H1 (cell line): ENCODE data around the gene CDC42. TPM values are rescaled to one million over a fixed set of nuclear protein-coding genes. Genes with fewer than 3 reads are reported as not detected.

ENCODE experiments used
- CTCF ChIA-PET: fragments of 300-600 bp; sonication (Branson Sonifier 250); formaldehyde crosslinking; loops from one replicate; lab custom pipeline; 2021; ENCODE audit not compliant: partially characterized antibody; lab: Charles Lee
- POLR2A ChIA-PET: fragments of 300-600 bp; sonication (Branson Sonifier 250); formaldehyde crosslinking; loops from one replicate; lab custom pipeline; 2021; ENCODE audit warnings: inconsistent platforms; ENCODE audit not compliant: partially characterized antibody; lab: Charles Lee
- DNase-seq, 2 experiments: peaks; one replicate each; pipeline versions ENCODE4 v3.0.0 to v3.0.0-alpha.2; 2010 to 2022; ENCODE audit warnings: low spot score in 2 of 2, low read depth in 1 of 2, mixed read lengths in 1 of 2
- FAIRE-seq: peaks from 2 replicates; lab custom pipeline; 2011; peaks lifted over from hg19 to GRCh38; lab: Jason Lieb, UNC
- H2AFZ ChIP-seq: 2 replicates; pipeline ENCODE4 v1.8.1; 2012; ENCODE audit warnings: low read length, inconsistent platforms
- H2AK5ac ChIP-seq: 2 replicates; pipeline ENCODE4 v1.6.1; 2013; ENCODE audit warnings: low read depth, low read length
- H2BK120ac ChIP-seq: replicated peaks from 2 replicates; pipeline ENCODE3; 2013; ENCODE audit warnings: low read depth, low read length, inconsistent platforms
- H2BK12ac ChIP-seq: 2 replicates; pipeline ENCODE4 v1.6.1; 2013; ENCODE audit warnings: low read depth, low read length
- H2BK15ac ChIP-seq: 2 replicates; pipeline ENCODE4 v1.6.1; 2013; ENCODE audit warnings: low read length
- H2BK20ac ChIP-seq: 2 replicates; pipeline ENCODE4 v1.6.1; 2013; ENCODE audit warnings: low read length
- H2BK5ac ChIP-seq: 2 replicates; pipeline ENCODE4 v1.6.1; 2013; ENCODE audit warnings: low read depth, low read length
- H3K14ac ChIP-seq: 2 replicates; pipeline ENCODE4 v1.6.1; 2013; ENCODE audit warnings: inconsistent platforms; ENCODE audit not compliant: insufficient read length
- H3K18ac ChIP-seq: 2 replicates; pipeline ENCODE4 v1.6.1; 2013; ENCODE audit warnings: low read length; ENCODE audit errors: extremely low read depth
- H3K23ac ChIP-seq: 2 replicates; pipeline ENCODE4 v1.6.1; 2013; ENCODE audit warnings: inconsistent platforms; ENCODE audit not compliant: insufficient read length
- H3K23me2 ChIP-seq: 2 replicates; pipeline ENCODE4 v1.6.1; 2013; ENCODE audit warnings: low read depth, low read length
- H3K27ac ChIP-seq: 2 replicates; pipeline ENCODE4 v1.6.1; 2011; ENCODE audit warnings: low read depth, low read length, inconsistent platforms
- H3K27me3 ChIP-seq, 4 experiments: replicated peaks in 1 of 4; 1 replicate in 1 of 4; 2 replicates in 3 of 4; pipeline versions ENCODE4 v1.6.1 to v1.8.1; 2011 to 2013; ENCODE audit warnings: low read length in 3 of 4, mild to moderate bottlenecking in 3 of 4, inconsistent platforms in 2 of 4, mixed read lengths in 2 of 4, moderate library complexity in 1 of 4; ENCODE audit not compliant: control insufficient read depth in 3 of 4, insufficient read depth in 3 of 4; ENCODE audit errors: extremely low read depth in 1 of 4
- H3K36me3 ChIP-seq, 4 experiments: 2 replicates each; pipeline versions ENCODE4 v1.6.1 to v1.8.1; 2011 to 2013; ENCODE audit warnings: mild to moderate bottlenecking in 4 of 4, low read length in 3 of 4, moderate library complexity in 2 of 4, control low read depth in 1 of 4, inconsistent platforms in 1 of 4; ENCODE audit not compliant: insufficient read depth in 4 of 4, control insufficient read depth in 2 of 4
- H3K4ac ChIP-seq: replicated peaks from 2 replicates; pipeline ENCODE3; 2013; ENCODE audit warnings: low read length, low read depth, mixed read lengths, inconsistent platforms; ENCODE audit not compliant: insufficient read length
- H3K4me1 ChIP-seq, 4 experiments: replicated peaks in 1 of 4; 1 replicate in 1 of 4; 2 replicates in 3 of 4; pipeline versions ENCODE4 v1.6.1 to v1.8.1; 2011 to 2013; ENCODE audit warnings: low read length in 3 of 4, inconsistent platforms in 2 of 4, mixed read lengths in 1 of 4; ENCODE audit not compliant: insufficient read depth in 4 of 4, control insufficient read depth in 3 of 4
- H3K4me2 ChIP-seq, 2 experiments: 2 replicates each; pipeline versions ENCODE4 v1.6.1 to v1.8.1; 2011 to 2013; ENCODE audit warnings: low read depth in 2 of 2, low read length in 2 of 2, control low read depth in 1 of 2, inconsistent platforms in 1 of 2, mild to moderate bottlenecking in 1 of 2; ENCODE audit not compliant: insufficient read depth in 1 of 2
- H3K4me3 ChIP-seq, 4 experiments: fragments of 200-600, 300-600 bp in 1 of 4; sonication (generic), shearing (Covaris generic), sonication (Bioruptor Twin) in 1 of 4; 2 replicates each; pipeline versions ENCODE4 v1.5.1 to v1.8.1; 2011 to 2016; ENCODE audit warnings: low read length in 4 of 4, low read depth in 3 of 4, control low read depth in 2 of 4, inconsistent platforms in 2 of 4, mild to moderate bottlenecking in 2 of 4, mixed read lengths in 1 of 4, moderate library complexity in 1 of 4; ENCODE audit not compliant: insufficient read depth in 2 of 4; ENCODE audit errors: extremely low read depth in 1 of 4
- H3K56ac ChIP-seq: replicated peaks from 2 replicates; pipeline ENCODE3; 2013; ENCODE audit warnings: low read depth, mild to moderate bottlenecking, mixed read lengths, low read length, inconsistent platforms; ENCODE audit not compliant: insufficient read length
- H3K79me1 ChIP-seq: 2 replicates; pipeline ENCODE4 v1.6.1; 2013; ENCODE audit warnings: low read depth, low read length, control low read depth
- H3K79me2 ChIP-seq, 2 experiments: 2 replicates each; pipeline versions ENCODE4 v1.6.1 to v1.8.1; 2012 to 2013; ENCODE audit warnings: low read length in 2 of 2, mild to moderate bottlenecking in 2 of 2, inconsistent platforms in 1 of 2; ENCODE audit not compliant: insufficient read depth in 2 of 2, control insufficient read depth in 1 of 2
- H3K9ac ChIP-seq, 4 experiments: replicated peaks in 1 of 4; 1 replicate in 1 of 4; 2 replicates in 3 of 4; pipeline versions ENCODE4 v1.6.1 to v1.8.1; 2011 to 2013; ENCODE audit warnings: low read depth in 3 of 4, low read length in 3 of 4, control low read depth in 2 of 4, mild to moderate bottlenecking in 2 of 4, moderate library complexity in 2 of 4, inconsistent platforms in 1 of 4; ENCODE audit errors: extremely low read depth in 1 of 4
- H3K9me3 ChIP-seq, 2 experiments: 2 replicates each; pipeline versions ENCODE4 v1.6.1 to v1.8.1; 2012 to 2013; ENCODE audit warnings: mild to moderate bottlenecking in 2 of 2, moderate library complexity in 2 of 2, control low read depth in 1 of 2, inconsistent platforms in 1 of 2, low read depth in 1 of 2, low read length in 1 of 2, mixed read lengths in 1 of 2; ENCODE audit not compliant: insufficient read depth in 2 of 2
- H4K20me1 ChIP-seq, 2 experiments: replicated peaks in 1 of 2; 2 replicates each; pipeline versions ENCODE3 to v1.8.1; 2011 to 2013; ENCODE audit warnings: inconsistent platforms in 2 of 2, low read length in 2 of 2, mild to moderate bottlenecking in 1 of 2; ENCODE audit not compliant: insufficient read depth in 2 of 2, control insufficient read depth in 1 of 2
- H4K5ac ChIP-seq: 2 replicates; pipeline ENCODE4 v1.6.1; 2013; ENCODE audit warnings: low read length, low read depth, mixed read lengths, inconsistent platforms; ENCODE audit not compliant: insufficient read length
- H4K8ac ChIP-seq: 2 replicates; pipeline ENCODE4 v1.8.0; 2013; ENCODE audit warnings: mild to moderate bottlenecking, moderate library complexity, low read length, inconsistent platforms; ENCODE audit not compliant: insufficient read depth; ENCODE audit errors: extremely low read depth
- H4K91ac ChIP-seq: replicated peaks from 2 replicates; pipeline ENCODE3; 2013; ENCODE audit warnings: low read length, mixed read lengths, inconsistent platforms; ENCODE audit not compliant: insufficient read length
- BRCA1 ChIP-seq: IDR thresholded peaks from 2 replicates; pipeline ENCODE4 v1.6.1; 2012; ENCODE audit warnings: low read depth, low read length, improper control_type of control experiment
- CEBPB ChIP-seq: IDR thresholded peaks from 2 replicates; pipeline ENCODE4 v1.6.1; 2012; ENCODE audit warnings: low read depth, low read length
- CREB1 ChIP-seq: IDR thresholded peaks from 2 replicates; pipeline ENCODE4 v1.6.1; 2012; ENCODE audit warnings: inconsistent platforms
- CTCF ChIP-seq, 3 experiments: IDR thresholded peaks; 1 replicate in 2 of 3; 2 replicates in 1 of 3; pipeline versions ENCODE4 v1.5.1 to v1.6.1; 2011; ENCODE audit warnings: low read length in 3 of 3, mild to moderate bottlenecking in 3 of 3, inconsistent platforms in 2 of 3, low read depth in 1 of 3, moderate library complexity in 1 of 3; ENCODE audit not compliant: insufficient read depth in 1 of 3; ENCODE audit errors: control extremely low read depth in 1 of 3
- KDM5A ChIP-seq: fragments of 200-600 bp; IDR thresholded peaks from 2 replicates; pipeline ENCODE4 v1.7.1; 2012; ENCODE audit warnings: mild to moderate bottlenecking, low read length, inconsistent platforms, mixed read lengths
- NANOG ChIP-seq: IDR thresholded peaks from 2 replicates; pipeline ENCODE4 v1.6.1; 2011; ENCODE audit warnings: low read length, low read depth, mild to moderate bottlenecking, inconsistent platforms; ENCODE audit not compliant: insufficient read depth, poor library complexity, severe bottlenecking
- POLR2A ChIP-seq, 2 experiments: IDR thresholded peaks; 1 replicate in 1 of 2; 2 replicates in 1 of 2; pipeline ENCODE4 v1.6.1; 2011; ENCODE audit warnings: low read depth in 2 of 2, low read length in 2 of 2, mild to moderate bottlenecking in 2 of 2; ENCODE audit errors: control extremely low read depth in 1 of 2
- RBBP5 ChIP-seq: IDR thresholded peaks from 2 replicates; pipeline ENCODE4 v1.7.1; 2012; ENCODE audit warnings: low read depth, mild to moderate bottlenecking, inconsistent platforms, low read length, moderate library complexity, borderline replicate concordance
- RNF2 ChIP-seq: fragments of 200-900, 300-1000 bp; sonication (generic); IDR thresholded peaks from 2 replicates; pipeline ENCODE4 v1.7.1; 2016; ENCODE audit warnings: borderline replicate concordance, low read depth, mild to moderate bottlenecking, antibody characterized with exemption, low read length; ENCODE audit not compliant: poor library complexity, severe bottlenecking; ENCODE audit errors: missing control alignments
- YY1 ChIP-seq: IDR thresholded peaks from 2 replicates; pipeline ENCODE4 v1.6.1; 2011; ENCODE audit warnings: low read depth, mild to moderate bottlenecking, low read length
- WGBS, 2 experiments: shearing (Covaris generic) in 1 of 2; methylation state at CpG; one replicate each; pipeline versions ENCODE4 v1.1.6 to v1.1.7; 2013 to 2015; ENCODE audit warnings: low lambda C conversion rate in 2 of 2, mixed read lengths in 2 of 2, inconsistent platforms in 1 of 2, low coverage in 1 of 2, missing lambda C conversion rate in 1 of 2; ENCODE audit not compliant: insufficient replicate concordance in 2 of 2, insufficient coverage in 1 of 2, insufficient read length in 1 of 2; ENCODE audit errors: extremely low coverage in 1 of 2, missing lambda C conversion rate in 1 of 2; 5-methylcytosine and 5-hydroxymethylcytosine counted together
- polyA plus RNA-seq, 7 experiments: library from polyadenylated mRNA; depleted of rRNA in 3 of 7; stranded (reverse) in 5 of 7; unstranded in 2 of 7; fragments of >200 nt in 5 of 7; fragments of 200-250 nt in 2 of 7; gene quantifications; 1 replicate in 5 of 7; 2 replicates in 1 of 7; 4 replicates in 1 of 7; pipeline versions ENCODE4 v1.2.1 to v1.2.3, GENCODE V29; 2011 to 2013; ENCODE audit warnings: missing spikeins in 2 of 7, mixed read lengths in 2 of 7
- total RNA-seq: library from RNA; stranded (reverse); fragmentation: NEBNext Ultra II Directional; extraction: Animal tissue kit (Norgen Biotek cat#: 25700); gene quantifications from 2 replicates; pipeline ENCODE4 v1.2.1, GENCODE V29; 2021

The CDC42 gene
- total and polyA plus RNA-seq, 2 of the 8 experiments (the other 6 are each of a cell fraction or from before 2014, with no cell fraction given) = 110 to 179 TPM

- Histone ChIP-seq H2AK5ac (no peak overlapping the region), H4K5ac (no peak overlapping the region), H2AFZ (no peak overlapping the region), H4K20me1 (peaks cover 0 to 2% of the 10 kb centered on the region in 2 experiments), H3K9me3 (no peaks in the 10 kb centered on the region), H3K4ac (no peak overlapping the region), H2BK120ac (no peak overlapping the region), H3K27ac (no peak overlapping the region), H3K79me2 (no peaks in the 10 kb centered on the region), H3K79me1 (0 out of 2 replicates have a peak, but pooled peaks cover 3% of the 10 kb centered on the region), H4K8ac (no peak overlapping the region), H3K14ac (no peak overlapping the region), H2BK20ac (no peak overlapping the region), H3K4me3 (no peak overlapping the region), H2BK15ac (no peak overlapping the region), H3K4me2 (no peak overlapping the region), H3K27me3 (no peaks in the 10 kb centered on the region), H3K36me3 (peaks cover 0 to 13% (median 5%) of the 10 kb centered on the region in 4 experiments; a peak in 3 of 8 replicates), H3K56ac (no peak overlapping the region), H3K9ac (no peak overlapping the region), H3K18ac (no peak overlapping the region), H4K91ac (no peak overlapping the region), H3K4me1 (no peaks in the 10 kb centered on the region), H3K23ac (no peak overlapping the region), H3K23me2 (no peaks in the 10 kb centered on the region), H2BK5ac (no peak overlapping the region), H2BK12ac (no peak overlapping the region)
- TF ChIP-seq CEBPB (no peak), BRCA1 (no peak), POLR2A (IDR thresholded peaks at IDR 0.05; ENCODE audit: control extremely low read depth in 1 of 2, low read depth in 2 of 2, low read length in 2 of 2) (no peak), YY1 (no peak), NANOG (no peak), RBBP5 (no peak), RNF2 (no peak), CTCF (IDR thresholded peaks at IDR 0.05; ENCODE audit: control extremely low read depth in 1 of 3, insufficient read depth in 1 of 3, low read depth in 1 of 3, low read length in 3 of 3) (no peak), CREB1 (no peak), KDM5A (no peak)
- POLR2A ChIA-PET = interaction anchor here (1.0 kb wide), 1 partner anchor 47 kb away, joined by 3 read pairs; the partner anchor contains the start of gene CDC42
- no peak for DNase-seq
- CTCF ChIA-PET = interaction anchor here (0.7 to 2.1 kb wide), 7 partner anchors 9 to 316 kb away, joined by 3 to 6 read pairs (median 3); no protein-coding TSS in a partner anchor
- FAIRE-seq = no peak
- 98% methylated on average over 3 of the region's 3 CpGs; no CpG with 5 or more reads in 1 of the 2 experiments for WGBS, 2 experiments
Observed at GRCh38 chr1:22100168-22100567, 47.7 kb downstream of the CDC42 start.
